ENCODE measurements around the gene PAX5.

- TF ChIP-seq CTCF (IDR thresholded peaks at IDR 0.05) (no peak), EZH2 (IDR thresholded peaks at IDR 0.05; ENCODE audit: borderline replicate concordance, insufficient read depth, low read depth, low read length, poor library complexity, severe bottlenecking) (no peak)
Observed at GRCh38 chr9:36853233-36853632, 180.8 kb downstream of the PAX5 start.

Measured in B cell (primary cell).